Effector memory CD4-positive, alpha-beta T cell (primary cell): ENCODE results near the gene UBR1.

Experiments
- DNase-seq, 3 donors: peaks; one replicate each; pipeline ENCODE4 v3.0.0-alpha.2; 2020
- H3K27ac ChIP-seq: 2 replicates; pipeline ENCODE4 v1.7.0; 2013; ENCODE audit warnings: mild to moderate bottlenecking, low read length, moderate library complexity; ENCODE audit not compliant: insufficient read depth, poor library complexity, severe bottlenecking
- H3K27me3 ChIP-seq: replicated peaks from 2 replicates; pipeline ENCODE4 v1.7.0; 2013; ENCODE audit warnings: mild to moderate bottlenecking, low read length; ENCODE audit not compliant: insufficient read depth, control insufficient read depth, poor library complexity, severe bottlenecking
- H3K36me3 ChIP-seq: 2 replicates; pipeline ENCODE4 v1.7.0; 2013; ENCODE audit warnings: mild to moderate bottlenecking, low read length, moderate library complexity; ENCODE audit not compliant: control insufficient read depth, insufficient read depth
- H3K4me1 ChIP-seq: 2 replicates; pipeline ENCODE4 v1.7.0; 2013; ENCODE audit warnings: low read length, mild to moderate bottlenecking; ENCODE audit not compliant: control insufficient read depth, insufficient read depth, poor library complexity, severe bottlenecking
- H3K4me3 ChIP-seq: 2 replicates; pipeline ENCODE4 v1.7.0; 2013; ENCODE audit warnings: low read length, low read depth, mild to moderate bottlenecking; ENCODE audit not compliant: insufficient read depth, poor library complexity, severe bottlenecking
- H3K9me3 ChIP-seq: 2 replicates; pipeline ENCODE4 v1.7.0; 2013; ENCODE audit warnings: mild to moderate bottlenecking, low read length, moderate library complexity; ENCODE audit not compliant: control insufficient read depth

UBR1 gene

DNA sequence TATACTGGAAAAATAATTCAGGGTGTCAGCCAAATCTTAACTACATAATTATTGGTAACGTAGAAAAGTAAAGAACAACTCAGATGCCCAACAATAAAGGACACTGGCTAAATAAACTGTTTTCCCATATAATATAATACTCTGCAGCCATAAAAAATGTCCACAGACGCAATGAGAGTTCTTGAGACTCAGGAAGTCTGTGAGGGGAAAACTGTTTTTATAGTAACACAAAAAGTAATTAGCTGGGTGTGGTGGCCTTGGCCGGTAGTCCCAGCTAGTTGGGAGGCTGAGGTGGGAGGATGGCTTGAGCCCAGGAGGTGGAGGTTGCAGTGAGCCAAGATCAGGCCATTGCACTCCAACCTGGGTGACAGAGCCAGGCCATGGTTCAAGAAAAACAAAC is 5.5 kb upstream of the UBR1 start:
- Histone ChIP-seq H3K4me3 (no peak overlapping the region), H3K4me1 (peaks cover 2% of the 10 kb centered on the region), H3K9me3 (no peaks in the 10 kb centered on the region), H3K36me3 (no peaks in the 10 kb centered on the region), H3K27me3 (no peaks in the 10 kb centered on the region), H3K27ac (no peak overlapping the region)
- no peak for DNase-seq

- H3K36me3 ChIP-seq, result no peaks in the 10 kb centered on the region
- no peak for DNase-seq
- H3K4me1 ChIP-seq, result peaks cover 7% of the 10 kb centered on the region
- no peaks in the 10 kb centered on the region for H3K27me3 ChIP-seq
- no peaks in the 10 kb centered on the region for H3K9me3 ChIP-seq
- H3K4me3 ChIP-seq, result no peak overlapping the region
- H3K27ac ChIP-seq, result no peak overlapping the region
Observed at GRCh38 chr15:43107751-43108150, 1.9 kb upstream of the UBR1 start.

GRCh38 chr15:43106486-43106829 is 620 bp upstream of the UBR1 start:
- Histone ChIP-seq H3K4me1 (peaks cover 7% of the 10 kb centered on the region), H3K4me3 (peak overlapping the region; percentile 90), H3K9me3 (no peaks in the 10 kb centered on the region), H3K27ac (peak overlapping the region; percentile 88), H3K27me3 (no peaks in the 10 kb centered on the region), H3K36me3 (no peaks in the 10 kb centered on the region)
- DNase-seq, result no peak

DNA sequence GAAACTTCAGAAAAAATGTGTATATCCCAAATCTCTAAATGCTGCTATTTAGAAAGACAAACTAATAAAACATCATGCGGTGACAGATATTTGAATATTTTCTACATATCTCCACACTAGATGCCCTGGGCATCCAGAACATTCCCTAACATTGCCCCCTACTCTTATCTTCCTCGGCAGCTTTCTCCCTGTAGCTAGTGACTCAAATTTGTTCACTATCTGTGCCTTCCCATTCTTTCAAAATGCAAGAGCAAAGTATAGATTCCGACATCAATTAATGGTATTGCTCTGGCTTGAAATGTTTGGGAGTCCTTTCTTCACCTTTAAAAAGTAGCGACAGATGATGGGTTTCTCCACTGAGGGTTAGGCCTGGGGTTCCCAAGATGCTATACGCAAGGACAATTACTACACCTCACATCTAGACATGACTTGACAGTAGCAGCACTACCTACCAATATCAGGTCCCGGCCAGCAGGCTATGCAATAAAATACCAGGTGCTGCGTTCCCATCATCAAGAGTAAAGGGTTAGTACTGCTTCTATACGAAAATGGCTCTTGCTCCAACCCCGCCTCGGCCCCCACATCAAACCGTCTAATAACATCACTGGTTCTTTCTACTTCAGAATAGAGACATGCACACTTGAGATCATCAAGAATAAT is 631 bp downstream of the UBR1 start:
- H3K9me3 ChIP-seq, result no peaks in the 10 kb centered on the region
- peak overlapping the region; percentile 88 for H3K27ac ChIP-seq
- H3K36me3 ChIP-seq, result no peaks in the 10 kb centered on the region
- H3K27me3 ChIP-seq, result no peaks in the 10 kb centered on the region
- peak overlapping the region; percentile 90 for H3K4me3 ChIP-seq
- DNase-seq, result peak in 2 of 3 donors; percentile 1 to 24
- peaks cover 8% of the 10 kb centered on the region for H3K4me1 ChIP-seq

- Histone ChIP-seq H3K36me3 (no peaks in the 10 kb centered on the region), H3K27ac (no peak overlapping the region), H3K9me3 (no peaks in the 10 kb centered on the region), H3K4me1 (peaks cover 11% of the 10 kb centered on the region), H3K4me3 (no peak overlapping the region), H3K27me3 (no peaks in the 10 kb centered on the region)
- no peak for DNase-seq
Observed at GRCh38 chr15:43104426-43104825, 1.4 kb downstream of the UBR1 start.

GRCh38 chr15:43103907-43104306 is 1.9 kb downstream of the UBR1 start:
- Histone ChIP-seq H3K4me1 (peaks cover 11% of the 10 kb centered on the region), H3K27me3 (no peaks in the 10 kb centered on the region), H3K27ac (no peak overlapping the region), H3K36me3 (no peaks in the 10 kb centered on the region), H3K4me3 (no peak overlapping the region), H3K9me3 (no peaks in the 10 kb centered on the region)
- no peak for DNase-seq

GRCh38 chr15:43102187-43102586 is 3.7 kb downstream of the UBR1 start:
- Histone ChIP-seq H3K27me3 (no peaks in the 10 kb centered on the region), H3K4me1 (peaks cover 11% of the 10 kb centered on the region), H3K9me3 (no peaks in the 10 kb centered on the region), H3K27ac (no peak overlapping the region), H3K4me3 (no peak overlapping the region), H3K36me3 (no peaks in the 10 kb centered on the region)
- no peak for DNase-seq

DNA sequence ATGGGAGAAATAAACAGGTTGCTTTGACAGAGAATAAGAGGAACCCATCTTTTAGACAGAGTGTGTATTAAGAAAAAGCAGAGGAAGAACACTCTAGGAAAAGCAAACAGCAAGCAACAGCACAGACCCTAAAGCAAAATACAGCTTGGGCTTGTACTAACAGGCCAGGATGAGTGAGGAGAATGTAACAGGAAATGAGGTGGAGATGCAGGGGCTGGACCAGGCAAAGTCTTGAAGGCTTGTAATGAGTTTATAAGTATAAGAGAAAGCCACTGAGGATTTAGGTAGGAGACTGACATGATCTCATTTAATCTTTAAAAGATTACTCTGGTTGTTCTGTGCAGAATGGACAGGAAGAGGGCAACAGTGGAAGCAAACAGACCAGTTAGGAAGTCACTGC is 4.9 kb downstream of the UBR1 start:
- DNase-seq, result no peak
- H3K4me3 ChIP-seq, result no peak overlapping the region
- no peaks in the 10 kb centered on the region for H3K36me3 ChIP-seq
- H3K27ac ChIP-seq, result no peak overlapping the region
- H3K27me3 ChIP-seq, result no peaks in the 10 kb centered on the region
- no peaks in the 10 kb centered on the region for H3K9me3 ChIP-seq
- peaks cover 8% of the 10 kb centered on the region for H3K4me1 ChIP-seq

DNA sequence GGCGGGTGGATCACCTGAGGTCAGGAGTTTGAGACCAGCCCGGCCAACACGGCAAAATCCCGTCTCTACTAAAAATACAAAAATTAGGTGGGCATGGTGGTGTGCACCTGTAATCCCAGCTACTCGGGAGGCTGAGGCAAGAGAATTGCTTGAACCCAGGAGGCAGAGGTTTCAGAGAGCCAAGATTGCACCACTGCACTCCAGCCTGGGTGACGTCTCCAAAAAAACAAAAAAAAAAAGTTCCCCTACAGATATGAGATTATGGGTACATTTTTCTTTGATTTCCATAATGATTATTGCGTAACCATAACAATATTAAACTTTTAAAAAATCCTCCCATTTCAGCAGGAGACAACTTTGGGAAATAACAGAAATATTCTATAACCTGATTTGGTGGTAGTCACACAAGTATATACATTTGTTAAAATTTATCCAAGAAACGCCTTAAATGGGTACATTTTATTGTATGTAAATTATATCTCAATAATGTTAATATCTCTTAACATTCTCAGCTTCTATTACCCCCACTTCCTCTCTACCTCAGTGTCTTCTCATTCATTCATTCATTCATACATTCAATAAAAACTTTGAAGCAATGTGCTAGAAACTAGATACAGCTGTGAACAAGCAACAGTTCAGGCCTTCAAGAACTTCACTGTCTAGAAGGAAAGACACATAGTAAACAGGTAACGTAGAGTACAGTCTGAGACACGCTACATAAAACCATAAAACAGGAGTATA is 6.6 kb downstream of the UBR1 start:
- DNase-seq, result no peak
- H3K27ac ChIP-seq, result no peak overlapping the region
- H3K9me3 ChIP-seq, result no peaks in the 10 kb centered on the region
- no peaks in the 10 kb centered on the region for H3K27me3 ChIP-seq
- no peak overlapping the region for H3K4me3 ChIP-seq
- peaks cover 4% of the 10 kb centered on the region for H3K4me1 ChIP-seq
- no peaks in the 10 kb centered on the region for H3K36me3 ChIP-seq

DNA sequence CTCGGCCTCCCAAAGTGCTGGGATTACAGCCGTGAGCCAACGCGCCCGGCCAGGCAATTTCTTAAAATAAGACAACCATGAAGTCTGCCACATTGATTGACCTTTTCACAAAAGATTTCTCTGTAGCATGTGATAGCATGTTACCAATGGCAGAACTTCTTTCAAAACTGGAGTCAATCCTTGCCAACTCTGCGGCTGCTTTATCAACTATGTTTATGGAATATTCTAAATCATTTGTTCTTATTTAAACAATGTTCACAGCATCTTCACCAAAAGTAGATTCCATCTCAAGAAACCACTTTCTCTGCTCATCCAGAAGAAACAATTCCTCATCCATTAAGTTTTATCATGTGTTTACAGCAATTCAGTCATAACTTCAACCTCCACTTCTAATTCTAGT is 9.4 kb downstream of the UBR1 start:
- H3K27me3 ChIP-seq, result no peaks in the 10 kb centered on the region
- H3K4me3 ChIP-seq, result no peak overlapping the region
- H3K36me3 ChIP-seq, result no peaks in the 10 kb centered on the region
- H3K27ac ChIP-seq, result no peak overlapping the region
- no peak for DNase-seq
- H3K4me1 ChIP-seq, result peaks cover 4% of the 10 kb centered on the region
- H3K9me3 ChIP-seq, result no peaks in the 10 kb centered on the region
